OCI-LY1 (cell line): ENCODE results near the gene ALDH5A1.

Experiments
- H2AFZ ChIP-seq: fragments of 200-600 bp; sonication (generic), shearing (Covaris generic); 2 replicates; pipeline ENCODE4 v1.6.0; 2014; ENCODE audit warnings: antibody characterized with exemption, mild to moderate bottlenecking, low read length
- H3F3A ChIP-seq: fragments of 200-600 bp; sonication (generic), shearing (Covaris generic); 2 replicates; pipeline ENCODE4 v1.6.0; 2014; ENCODE audit warnings: mild to moderate bottlenecking, antibody characterized with exemption, low read length, moderate library complexity; ENCODE audit not compliant: insufficient read depth
- H3K27ac ChIP-seq: fragments of 200-600 bp; sonication (generic); 2 replicates; pipeline ENCODE4 v1.5.1; 2014; ENCODE audit warnings: low read length, mixed run types, mild to moderate bottlenecking, low read depth; ENCODE audit not compliant: poor library complexity, severe bottlenecking
- H3K27me3 ChIP-seq: fragments of 200-600 bp; sonication (generic); 2 replicates; pipeline ENCODE4 v1.6.0; 2014; ENCODE audit warnings: antibody characterized with exemption, mild to moderate bottlenecking, low read length, moderate library complexity; ENCODE audit not compliant: insufficient read depth
- H3K36me3 ChIP-seq: fragments of 200-600 bp; sonication (generic); 2 replicates; pipeline ENCODE4 v1.6.1; 2014; ENCODE audit warnings: mild to moderate bottlenecking, antibody characterized with exemption, low read length, moderate library complexity, mixed read lengths; ENCODE audit not compliant: insufficient read depth
- H3K4me1 ChIP-seq: fragments of 200-600 bp; sonication (generic); 2 replicates; pipeline ENCODE4 v1.5.1; 2014; ENCODE audit warnings: mild to moderate bottlenecking, low read length, moderate library complexity; ENCODE audit not compliant: insufficient read depth, severe bottlenecking
- H3K4me2 ChIP-seq: fragments of 200-600 bp; sonication (generic), shearing (Covaris generic); 2 replicates; pipeline ENCODE4 v1.6.1; 2014; ENCODE audit warnings: low read length
- H3K4me3 ChIP-seq: fragments of 200-600 bp; sonication (generic); 2 replicates; pipeline ENCODE4 v1.5.1; 2014; ENCODE audit warnings: low read length, low read depth, mild to moderate bottlenecking, mixed read lengths; ENCODE audit not compliant: poor library complexity, severe bottlenecking
- H3K79me2 ChIP-seq: fragments of 200-600 bp; shearing (Covaris generic); 2 replicates; pipeline ENCODE4 v1.6.1; 2016; ENCODE audit warnings: mixed run types, low read length, mixed read lengths; ENCODE audit not compliant: insufficient read depth
- H3K9ac ChIP-seq: fragments of 200-600 bp; sonication (generic), shearing (Covaris generic); 2 replicates; pipeline ENCODE4 v1.6.1; 2014; ENCODE audit warnings: mild to moderate bottlenecking, low read length, mixed read lengths
- H3K9me2 ChIP-seq: fragments of 200-600 bp; sonication (generic), shearing (Covaris generic); 2 replicates; pipeline ENCODE4 v1.6.1; 2014; ENCODE audit warnings: low read depth, mild to moderate bottlenecking, low read length, mixed read lengths
- H3K9me3 ChIP-seq: fragments of 200-600 bp; shearing (Covaris generic); 2 replicates; pipeline ENCODE4 v1.6.1; 2014; ENCODE audit warnings: low read length, mixed read lengths
- H4K20me1 ChIP-seq: fragments of 200-600 bp; sonication (generic), shearing (Covaris generic); 2 replicates; pipeline ENCODE4 v1.6.0; 2016; ENCODE audit warnings: mild to moderate bottlenecking, low read length; ENCODE audit not compliant: insufficient read depth
- CTCF ChIP-seq: fragments of 200-600 bp; sonication (generic), shearing (Covaris generic); IDR thresholded peaks from 2 replicates; pipeline ENCODE4 v1.5.1; 2017; ENCODE audit warnings: mild to moderate bottlenecking, antibody characterized with exemption, low read length, moderate library complexity, mixed read lengths
- EZH2 ChIP-seq: fragments of 200-600 bp; sonication (generic), shearing (Covaris generic); IDR thresholded peaks from 2 replicates; pipeline ENCODE4 v1.8.0; 2017; ENCODE audit warnings: borderline replicate concordance, mixed run types, mild to moderate bottlenecking, antibody characterized with exemption, low read length, moderate library complexity, mixed read lengths

The ALDH5A1 gene

GRCh38 chr6:24494821-24495795 lies at the start of gene ALDH5A1:
Gene ALDH5A1, plus strand, starts transcription at chr6:24494969. Its CDS starts 28 bp downstream, at chr6:24494997.
- Histone ChIP-seq H3K9ac (peak within 1 kb of the TSS; percentile 74), H2AFZ (peak within 1 kb of the TSS; percentile 36), H3K9me3 (no peaks in the 10 kb centered on the region), H3K9me2 (no peaks in the 10 kb centered on the region), H3K36me3 (peaks cover 22% of the 10 kb centered on the region), H3K79me2 (peaks cover 3% of the 10 kb centered on the region; the same call in 1 of the 2 replicates), H3K4me1 (peaks cover 61% of the 10 kb centered on the region), H3K27ac (peak within 1 kb of the TSS; percentile 91), H3K4me3 (peak within 1 kb of the TSS; percentile 69), H3K27me3 (no peaks in the 10 kb centered on the region), H3F3A (no peaks in the 10 kb centered on the region), H3K4me2 (peak within 1 kb of the TSS; percentile 92), H4K20me1 (no peaks in the 10 kb centered on the region)
- TF ChIP-seq EZH2 (no peak), CTCF (peak; percentile 7; the same call in 1 of the 2 replicates)

- no peak overlapping the region for H3K4me3 ChIP-seq
- no peak overlapping the region for H2AFZ ChIP-seq
- no peaks in the 10 kb centered on the region for H4K20me1 ChIP-seq
- H3K4me1 ChIP-seq, result no peaks in the 10 kb centered on the region
- no peaks in the 10 kb centered on the region for H3F3A ChIP-seq
- no peak overlapping the region for H3K9ac ChIP-seq
- no peak overlapping the region for H3K4me2 ChIP-seq
- no peaks in the 10 kb centered on the region for H3K27me3 ChIP-seq
- H3K9me2 ChIP-seq, result no peaks in the 10 kb centered on the region
- H3K27ac ChIP-seq, result no peak overlapping the region
- H3K79me2 ChIP-seq, result no peaks in the 10 kb centered on the region
- no peaks in the 10 kb centered on the region for H3K9me3 ChIP-seq
- H3K36me3 ChIP-seq, result no peaks in the 10 kb centered on the region
- TF ChIP-seq CTCF (no peak), EZH2 (no peak)
Observed at GRCh38 chr6:24445704-24446103, 49.1 kb upstream of the ALDH5A1 start.

GRCh38 chr6:24446670-24447069 lies 48.1 kb upstream of the ALDH5A1 start:
- Histone ChIP-seq H3K27ac (no peak overlapping the region), H3K36me3 (no peaks in the 10 kb centered on the region), H3K27me3 (no peaks in the 10 kb centered on the region), H3K4me3 (no peak overlapping the region), H3K4me2 (no peak overlapping the region), H3K9me3 (no peaks in the 10 kb centered on the region), H4K20me1 (no peaks in the 10 kb centered on the region), H3K9ac (no peak overlapping the region), H2AFZ (no peak overlapping the region), H3K9me2 (no peaks in the 10 kb centered on the region), H3K79me2 (no peaks in the 10 kb centered on the region), H3K4me1 (no peaks in the 10 kb centered on the region), H3F3A (no peaks in the 10 kb centered on the region)
- TF ChIP-seq EZH2 (no peak), CTCF (no peak)
